KG1 (cell line): ENCODE results near the gene TNRC18.
"Not testable (repeated sequence)": the region's sequence is repeated elsewhere in the genome, so short reads cannot be mapped to it uniquely, and the experiment has no call there.

Source experiments
- DNase-seq: peaks from one replicate; lab custom pipeline; 2025; lab: John Stamatoyannopoulos, UW

TNRC18 gene

DNA sequence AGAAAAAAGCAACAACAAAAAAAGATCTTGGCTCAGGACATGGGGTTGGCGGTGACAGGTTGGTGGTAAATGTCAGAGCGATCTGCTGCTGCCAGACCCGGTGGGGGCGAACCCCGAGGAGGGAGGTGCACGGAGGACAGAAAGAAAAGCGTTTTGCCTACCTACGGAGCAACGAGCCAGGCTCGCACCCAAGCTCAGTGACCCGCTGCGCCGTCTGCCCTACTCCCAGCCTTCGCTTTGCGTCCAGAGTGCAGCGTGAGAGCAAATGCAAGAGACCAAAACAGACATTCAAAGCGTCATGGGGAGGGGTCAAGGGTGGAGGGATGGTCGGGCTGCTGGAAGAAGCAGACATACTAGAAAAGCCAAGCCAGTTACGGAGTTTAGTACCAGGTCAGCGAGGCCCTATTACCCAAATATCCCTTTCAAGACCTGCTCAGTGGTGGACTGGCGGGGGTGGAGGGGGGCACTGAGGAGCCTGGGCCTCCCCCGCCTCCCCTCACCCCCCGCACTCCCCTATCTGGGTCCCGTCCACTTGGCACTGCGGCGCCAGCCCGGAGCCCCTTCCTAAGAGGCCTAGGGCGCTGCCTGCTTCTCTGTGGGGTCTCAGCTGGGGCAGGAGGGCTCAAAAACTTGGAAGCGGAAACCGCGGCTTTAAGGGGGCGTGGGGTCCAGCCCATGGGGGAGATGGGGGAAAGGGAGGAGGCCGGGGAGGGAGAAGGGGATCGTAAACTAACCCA is 74.0 kb downstream of the TNRC18 start:
- DNase-seq: no peak

DNA sequence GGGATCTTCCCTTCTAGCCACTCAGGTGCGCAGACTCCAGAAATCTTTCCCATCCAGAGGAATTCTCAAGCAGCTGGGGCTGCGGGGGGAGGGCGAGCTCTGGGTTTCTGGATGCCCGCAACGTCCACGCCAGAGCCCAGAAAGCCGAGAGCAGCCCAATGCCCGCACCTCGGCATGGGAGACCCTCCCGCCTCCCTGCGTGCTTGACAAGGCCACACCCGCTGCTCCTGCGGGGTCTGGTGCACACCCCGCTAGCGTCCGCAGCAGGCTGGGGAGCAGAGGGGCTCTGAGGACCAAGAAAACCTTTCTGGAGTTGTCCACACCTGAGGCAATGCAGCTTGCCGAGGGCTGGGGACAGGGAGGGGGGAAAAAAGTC is 74.6 kb downstream of the TNRC18 start:
- no peak for DNase-seq

DNA sequence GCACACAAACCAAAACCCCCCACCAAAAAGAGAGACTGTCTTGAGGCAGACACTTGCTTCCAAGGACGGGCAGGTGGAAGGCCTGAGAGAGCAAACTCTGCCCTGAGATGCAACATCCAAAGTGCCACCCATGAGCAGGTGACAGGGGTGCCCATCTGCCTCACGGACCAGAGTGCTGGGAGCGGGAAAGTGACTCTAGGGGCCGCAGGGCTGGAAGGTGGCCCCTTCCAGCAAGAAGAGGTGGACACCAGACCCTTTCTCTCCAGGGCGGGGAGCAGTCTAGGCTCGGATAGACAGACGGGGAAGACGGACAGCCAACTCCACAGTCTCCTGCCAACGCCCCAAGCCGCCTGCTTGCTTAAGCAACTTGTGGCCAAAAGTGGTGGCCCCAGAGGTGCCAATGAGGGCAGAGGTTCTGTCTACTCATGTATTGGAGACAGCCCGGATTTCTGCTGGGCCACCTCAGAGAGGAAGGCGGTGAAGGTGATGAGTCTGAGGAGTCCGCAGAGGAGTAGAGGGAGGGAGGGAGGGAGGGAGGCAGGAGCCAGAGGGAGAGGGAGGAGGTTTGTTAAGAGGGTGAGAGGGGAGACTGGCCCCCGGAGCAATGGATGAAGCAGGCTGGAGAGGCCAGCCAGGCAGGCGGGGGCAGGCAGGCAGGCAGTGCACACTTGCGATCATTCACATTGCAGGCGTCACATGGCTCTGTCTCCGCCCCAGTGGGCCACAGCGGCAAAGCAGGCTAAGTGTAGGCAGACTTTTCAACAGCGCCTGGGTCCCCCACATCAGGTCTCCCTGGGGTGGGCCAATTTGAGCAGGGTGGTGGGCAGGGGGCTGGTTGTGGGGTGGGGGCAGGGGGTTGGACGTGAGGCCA is 75.3 kb downstream of the TNRC18 start:
- DNase-seq: no peak

DNA sequence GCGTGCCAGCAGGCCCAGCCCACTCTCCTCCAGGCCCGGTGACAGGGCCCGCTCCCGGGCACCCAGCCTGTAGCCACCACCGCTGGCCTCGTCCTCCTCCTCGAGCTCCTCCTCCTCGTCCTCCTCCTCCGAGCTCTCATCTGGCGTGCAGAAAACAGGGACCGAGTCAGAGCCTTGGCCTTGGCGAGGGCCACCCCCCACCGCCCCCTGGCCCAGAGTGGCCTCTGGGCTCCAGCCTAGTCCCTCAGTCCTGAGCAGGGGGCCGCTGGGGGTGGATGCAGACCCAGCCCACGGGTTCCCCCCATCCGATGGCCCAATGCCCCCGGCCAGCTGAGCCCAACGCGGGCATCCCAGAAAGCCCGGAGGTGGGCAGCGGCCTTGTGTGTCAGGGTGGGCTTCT is 78.0 kb downstream of the TNRC18 start:
- no peak for DNase-seq

DNA sequence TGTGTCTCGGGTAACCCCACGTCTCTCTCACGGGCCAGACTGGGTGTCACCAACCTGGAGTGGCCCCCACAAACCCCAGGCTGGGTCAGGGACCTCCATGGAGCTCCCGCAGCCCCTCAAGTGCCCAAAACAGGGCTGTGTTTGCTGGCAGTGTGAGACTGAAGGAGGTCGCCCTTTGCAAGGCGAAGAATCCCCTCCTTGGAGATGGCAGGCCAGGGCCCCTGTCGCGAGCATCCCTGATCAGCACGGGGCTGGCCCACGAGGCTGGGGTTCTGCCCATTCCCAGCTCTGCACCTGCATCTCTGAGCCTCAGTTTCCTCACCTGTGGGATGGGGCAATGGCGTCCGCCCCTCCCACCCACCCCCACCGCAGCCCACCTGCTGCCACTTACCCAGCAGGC is 78.5 kb downstream of the TNRC18 start:
- DNase-seq: no peak

DNA sequence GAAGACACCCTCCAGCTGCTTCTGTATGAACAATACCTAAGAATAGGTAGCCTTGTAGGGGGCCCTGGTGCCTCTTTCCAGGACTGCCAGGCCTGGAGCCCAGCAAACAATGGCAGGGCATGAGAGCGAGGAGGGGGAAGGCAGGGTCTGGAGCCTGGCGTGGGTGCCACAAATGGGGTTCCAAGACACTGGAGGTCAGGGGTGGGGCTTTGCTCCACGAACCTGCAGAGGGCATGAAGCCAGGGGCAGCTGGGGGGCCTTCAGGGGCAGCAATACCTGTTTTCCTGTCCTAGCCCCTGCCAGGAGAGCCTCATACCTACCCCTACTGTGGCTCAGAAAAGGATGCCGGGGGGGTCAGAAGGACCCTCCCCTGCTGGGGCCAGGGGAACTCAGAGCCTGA is 79.3 kb downstream of the TNRC18 start:
- no peak for DNase-seq

DNA sequence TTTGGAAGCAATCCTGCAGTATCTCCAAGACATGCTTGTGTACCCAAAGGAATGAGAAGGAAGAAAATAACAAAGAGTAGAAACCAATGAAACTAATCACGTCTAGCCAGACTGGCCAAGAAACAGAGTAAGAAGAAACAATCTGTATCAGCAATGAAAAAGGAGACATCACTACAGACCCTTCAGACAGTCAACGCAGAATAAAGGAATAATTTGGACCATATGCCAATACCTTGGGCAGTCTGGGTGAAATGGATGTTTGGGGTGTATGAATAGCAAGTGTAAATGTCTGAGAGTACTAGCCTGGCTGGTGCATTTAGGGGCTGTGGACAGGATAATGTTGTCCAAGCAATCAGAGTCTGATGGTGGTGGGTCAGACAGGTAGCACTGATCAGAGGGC is 79.8 kb downstream of the TNRC18 start:
- no peak for DNase-seq

DNA sequence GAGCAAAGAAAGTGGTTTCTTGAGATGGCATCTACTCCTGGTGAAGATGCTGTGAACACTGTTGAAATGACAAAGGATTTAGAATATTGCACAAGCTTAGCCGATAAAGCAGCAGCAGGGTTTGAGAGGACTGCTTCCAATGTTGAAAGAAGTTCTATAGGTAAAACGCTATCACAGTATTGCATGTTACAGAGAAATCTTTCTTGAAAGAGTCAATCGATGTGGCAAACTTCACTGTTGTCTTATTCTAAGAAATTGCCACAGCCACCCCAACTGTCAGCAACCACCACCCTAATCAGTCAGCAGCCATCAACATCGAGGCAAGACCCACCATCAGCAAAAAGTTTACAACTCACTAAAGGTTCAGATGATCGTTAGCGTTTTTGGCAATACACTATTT is 81.0 kb downstream of the TNRC18 start:
- no peak for DNase-seq

DNA sequence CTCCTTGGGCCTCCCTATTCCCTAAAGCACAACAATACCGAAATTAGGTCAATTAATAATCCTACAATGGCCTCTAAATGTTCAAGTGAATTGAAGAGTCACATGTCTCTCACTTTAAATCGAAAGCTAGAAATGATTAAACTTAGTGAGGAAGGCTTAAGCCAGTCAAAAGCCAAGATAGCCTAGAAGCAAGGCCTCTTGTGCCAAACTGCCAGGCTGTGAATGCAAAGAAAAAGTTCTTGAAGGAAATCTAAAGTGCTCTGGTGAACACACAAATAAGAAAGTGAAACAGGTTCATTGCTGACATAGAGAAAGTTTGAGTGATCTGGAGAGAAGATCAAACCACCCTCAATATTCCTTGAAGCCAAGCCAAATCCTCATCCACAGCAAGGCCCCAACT is 83.7 kb downstream of the TNRC18 start:
- no peak for DNase-seq

DNA sequence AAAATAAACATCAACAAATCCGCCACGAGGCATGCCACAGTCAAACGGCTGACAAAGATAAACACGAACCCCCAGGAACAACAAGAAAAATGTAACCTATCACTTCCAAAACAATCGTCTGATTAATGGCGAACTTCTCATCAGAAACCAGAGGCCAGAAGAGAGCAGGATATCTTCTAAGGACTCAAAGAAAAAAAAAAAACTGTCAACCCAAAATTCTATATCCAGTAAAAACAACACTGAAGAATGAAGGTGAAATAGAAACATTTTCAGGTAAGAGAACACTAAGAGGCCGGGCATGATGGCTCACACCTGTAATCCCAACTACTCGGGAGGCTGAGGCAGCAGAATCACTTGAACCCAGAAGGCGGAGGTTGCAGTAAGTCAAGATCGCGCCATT is 86.6 kb downstream of the TNRC18 start:
- no peak for DNase-seq

DNA sequence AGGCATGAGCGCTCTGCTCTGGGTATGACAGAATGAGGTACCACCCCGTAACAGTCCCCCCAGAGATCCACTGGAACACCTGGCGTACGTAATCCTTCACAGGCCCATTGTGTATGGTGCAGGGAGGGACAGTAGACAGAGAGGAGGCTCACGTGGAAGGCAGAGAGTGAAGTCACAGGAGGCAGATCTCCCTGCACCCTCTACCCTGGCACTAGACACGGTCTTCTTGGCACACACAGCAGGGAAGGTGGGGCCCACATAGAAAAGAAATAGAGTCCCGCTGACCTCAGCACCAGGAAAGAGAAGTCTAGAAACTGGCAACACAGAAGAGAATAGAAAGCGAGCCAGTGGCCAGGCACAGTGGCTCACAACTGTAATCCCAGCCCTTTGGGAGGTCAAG is 89.0 kb downstream of the TNRC18 start:
- no peak for DNase-seq

DNA sequence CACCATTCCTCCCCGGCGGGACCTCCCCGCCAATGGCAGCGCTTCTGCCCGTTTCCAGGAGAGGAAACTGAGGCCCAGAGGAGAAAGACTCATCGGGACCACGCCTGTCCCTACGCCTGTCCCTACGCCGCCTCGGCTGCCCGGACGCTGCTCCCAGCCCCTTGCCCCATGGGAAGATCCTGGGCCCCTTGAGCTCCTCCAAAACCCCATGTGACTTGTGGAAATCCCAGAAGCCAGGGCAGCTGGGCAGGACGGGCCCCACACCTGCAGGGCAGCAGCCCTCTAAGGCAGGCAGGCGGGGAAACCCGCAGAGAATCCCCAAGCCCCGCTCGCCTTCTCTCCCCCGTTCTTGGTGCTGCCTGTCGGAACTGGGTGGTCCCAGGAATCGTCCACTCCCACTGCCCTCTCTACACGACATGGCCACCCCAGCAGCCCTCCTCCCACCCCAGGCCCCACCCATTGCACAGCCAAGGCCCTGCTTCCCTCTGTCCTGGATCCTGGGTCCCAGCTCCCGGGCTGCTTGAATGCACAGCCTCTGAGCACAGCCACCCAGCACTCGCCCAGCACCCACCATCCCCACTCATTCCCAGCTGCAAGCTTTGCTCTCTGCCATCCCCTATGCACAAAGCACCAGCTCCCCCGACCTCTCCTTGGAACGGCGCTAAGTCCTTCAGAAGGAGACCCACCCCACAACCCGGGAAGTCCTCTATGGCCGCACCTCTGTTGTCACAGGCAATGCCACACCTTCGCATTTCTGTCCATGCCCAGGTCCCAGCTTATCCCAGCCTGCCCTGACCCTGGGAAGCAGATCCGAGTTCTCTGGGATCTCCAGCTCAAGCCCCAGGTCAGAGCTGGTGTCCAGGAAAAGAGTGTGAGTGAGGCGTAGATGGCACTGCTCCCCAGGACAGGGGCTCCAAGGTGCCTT is 90.3 kb downstream of the TNRC18 start:
- no peak for DNase-seq

DNA sequence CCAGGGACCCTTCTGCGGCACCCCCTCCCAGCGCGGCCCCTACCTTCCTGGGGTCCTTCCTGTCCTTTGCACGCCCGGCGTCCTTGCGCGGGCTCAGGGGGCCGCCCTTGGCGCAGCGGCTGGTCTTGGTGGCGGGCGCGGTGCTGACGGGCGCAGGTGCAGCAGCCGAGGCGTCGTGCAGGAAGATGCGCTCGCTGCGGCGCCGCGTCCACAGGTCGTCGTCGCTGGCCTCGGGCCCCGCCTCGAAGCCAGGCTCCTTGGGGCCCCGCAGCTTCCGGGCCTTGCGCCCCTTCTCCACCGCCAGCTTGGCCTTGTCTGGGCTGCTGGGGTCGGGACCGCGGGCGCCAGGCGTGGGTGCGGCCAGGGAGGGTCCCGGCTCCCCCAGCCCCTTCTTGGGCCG is 91.1 kb downstream of the TNRC18 start:
- no peak for DNase-seq

DNA sequence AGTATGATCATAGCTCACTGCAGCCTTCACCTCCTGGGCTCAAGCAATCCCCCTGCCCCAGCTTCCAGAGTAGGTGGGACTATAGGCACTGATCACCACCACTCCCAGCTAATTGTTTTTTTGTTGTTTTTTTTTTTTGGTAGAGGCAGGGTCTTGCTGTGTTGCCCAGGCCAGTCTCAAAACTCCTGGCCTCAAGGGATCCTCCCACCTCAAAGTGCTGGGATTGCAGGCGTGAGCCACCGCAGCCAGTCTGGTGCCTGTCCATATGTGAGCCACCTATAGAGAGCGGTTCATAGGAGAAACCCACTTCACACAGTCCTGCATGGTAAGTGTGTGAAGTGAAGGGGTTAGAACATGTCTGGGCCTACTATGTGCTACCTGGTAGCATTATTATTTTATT is 93.3 kb downstream of the TNRC18 start:
- no peak for DNase-seq

DNA sequence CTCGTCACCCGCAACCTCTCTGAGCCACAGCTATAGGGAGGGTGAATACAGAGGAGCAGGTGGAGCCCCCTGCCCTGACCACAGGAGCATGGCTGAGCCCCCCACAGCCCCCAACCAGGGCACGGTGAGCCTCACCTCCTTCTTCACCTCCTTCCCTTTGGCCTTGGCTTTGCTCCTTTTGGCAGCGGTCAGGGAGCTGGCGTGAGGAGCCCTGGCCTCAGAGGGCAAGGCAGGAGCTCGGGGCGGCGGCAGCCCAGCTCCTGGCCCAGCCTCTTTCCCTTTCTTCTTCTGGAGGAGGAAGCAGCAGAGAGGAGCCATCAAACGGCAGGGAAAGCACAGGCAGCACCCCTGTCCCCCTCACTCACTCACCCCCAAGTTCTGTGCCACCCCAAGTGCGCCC is 98.7 kb downstream of the TNRC18 start:
- DNase-seq: no peak

DNA sequence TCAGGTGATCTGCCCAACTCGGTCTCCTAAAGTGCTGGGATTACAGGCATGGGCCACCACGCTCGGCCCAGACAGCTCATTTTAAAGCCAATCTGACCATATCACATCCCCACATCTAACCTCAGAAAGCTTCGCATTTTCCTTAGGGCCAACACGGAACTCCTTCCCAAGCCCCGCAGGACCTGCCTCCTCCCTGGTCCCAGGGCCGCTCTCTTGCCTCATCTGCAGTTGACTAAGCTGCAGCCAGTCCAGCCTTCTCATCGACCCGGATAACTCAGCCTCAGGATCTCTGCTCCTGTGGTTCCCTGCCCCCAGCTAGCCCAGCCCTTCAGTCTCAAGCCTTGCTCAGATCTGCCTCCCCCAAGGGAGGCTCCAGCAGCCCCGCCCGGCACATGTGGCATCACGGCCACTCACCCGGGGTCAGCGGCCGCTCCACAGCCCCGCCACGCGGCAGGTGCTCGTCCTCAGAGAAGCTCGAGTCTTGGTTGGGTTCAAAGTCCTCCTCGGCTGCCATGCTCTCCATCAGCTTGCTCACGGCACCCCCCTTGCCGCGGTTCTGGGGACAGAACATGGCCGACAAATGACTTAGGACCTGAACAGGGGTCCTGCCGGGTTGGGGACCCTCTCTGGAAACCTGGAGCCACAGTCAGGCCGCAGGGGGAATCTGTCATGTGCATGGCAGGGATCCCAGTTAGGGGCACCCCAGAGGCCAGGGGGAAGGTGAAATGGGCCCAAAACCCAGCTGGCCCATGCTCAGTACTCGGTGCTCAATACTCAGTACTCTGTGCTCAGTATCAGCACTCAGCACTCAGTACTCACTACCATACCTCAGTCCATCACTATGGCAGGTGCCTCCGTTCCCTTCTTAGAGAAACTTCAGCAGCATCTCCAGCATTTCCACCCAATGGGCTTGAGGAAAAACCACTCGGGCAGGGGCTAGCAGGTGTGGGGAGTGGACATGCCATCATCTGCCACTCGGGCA is 99.5 kb downstream of the TNRC18 start:
- DNase-seq: not testable (repeated sequence)

DNA sequence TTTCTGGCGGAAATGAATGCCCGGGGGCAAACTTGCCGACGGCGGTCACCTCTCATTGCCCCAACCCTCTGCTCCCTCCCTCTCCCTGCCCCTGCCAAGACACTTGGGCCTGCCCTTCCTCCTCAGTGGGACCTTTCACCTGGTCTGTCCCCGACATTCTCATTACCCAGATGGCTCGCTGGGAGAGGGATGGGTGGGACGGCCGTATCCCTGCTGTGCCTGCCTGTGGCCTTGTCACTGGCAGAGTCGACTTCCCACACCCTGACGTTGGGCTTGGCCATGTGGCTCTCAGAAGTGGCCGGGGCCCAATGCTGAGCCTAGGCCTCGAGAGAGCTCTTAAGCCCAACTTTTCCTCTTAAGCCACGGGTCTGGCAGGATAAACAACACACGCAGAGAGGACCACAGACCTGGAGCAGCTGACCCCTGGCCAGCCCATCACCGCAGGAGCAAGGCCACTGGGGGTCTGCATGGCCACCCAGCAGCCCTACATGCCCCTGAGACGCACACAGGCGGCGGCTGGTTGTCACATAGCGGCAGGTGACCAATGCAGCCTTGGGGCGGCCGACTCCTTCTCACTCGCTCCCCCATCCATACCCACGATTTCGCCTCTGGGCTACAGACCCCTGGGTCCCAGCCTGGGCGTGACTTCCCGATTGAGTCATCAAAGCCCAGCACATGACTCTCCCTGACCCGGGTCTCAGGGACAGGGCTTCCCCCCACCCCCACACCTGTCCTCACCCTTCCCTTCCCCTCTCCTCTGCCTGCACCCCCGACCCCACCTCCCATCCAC is 100.8 kb downstream of the TNRC18 start:
- DNase-seq: no peak

DNA sequence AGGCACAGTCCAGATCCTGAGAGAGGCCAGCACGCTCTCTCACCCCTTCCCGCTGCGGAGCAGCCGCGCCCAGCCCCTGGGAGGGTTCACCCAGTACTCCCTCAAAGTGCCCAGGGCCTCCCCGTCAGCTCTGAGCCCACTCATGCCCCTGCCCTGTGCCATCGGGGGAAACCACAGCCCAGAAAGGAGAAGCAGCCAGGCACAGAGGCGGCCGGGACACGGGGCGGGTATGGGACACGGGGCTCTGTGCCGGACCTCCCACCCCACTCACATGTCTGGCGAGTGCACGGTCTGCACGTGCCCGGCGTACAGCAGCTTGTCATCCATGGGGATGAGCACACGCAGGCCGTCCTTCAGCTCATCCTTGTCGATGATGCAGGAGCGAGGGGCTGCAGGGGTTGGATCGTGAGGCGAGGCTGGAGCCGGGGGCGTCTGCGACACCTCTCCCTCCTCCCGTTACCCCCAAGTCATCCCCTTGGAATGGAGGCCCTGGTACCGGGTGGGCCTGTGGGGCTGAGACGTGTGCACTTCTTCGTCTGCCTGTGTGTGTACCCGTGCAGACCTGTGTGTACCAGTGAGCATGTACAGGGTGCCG is 102.7 kb downstream of the TNRC18 start:
- no peak for DNase-seq

DNA sequence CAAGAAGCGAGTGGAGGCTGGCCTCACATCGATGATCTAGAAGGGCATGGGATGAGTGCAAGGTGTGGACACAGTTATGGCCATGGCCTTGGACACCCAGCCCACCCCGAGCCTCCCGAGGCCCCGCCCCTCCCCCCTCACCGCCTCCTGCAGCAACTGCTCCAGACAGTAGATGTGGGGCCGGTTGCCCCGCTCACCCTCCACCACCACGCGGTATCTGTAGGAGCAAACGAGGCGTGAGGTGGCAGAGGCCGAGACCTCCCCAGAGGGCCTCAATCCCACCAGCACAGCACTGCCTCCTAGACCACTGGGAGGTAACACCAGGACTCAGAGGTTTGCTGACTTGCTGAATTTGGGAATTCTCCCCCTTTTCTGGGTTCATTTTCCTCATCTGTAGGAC is 103.2 kb downstream of the TNRC18 start:
- no peak for DNase-seq

DNA sequence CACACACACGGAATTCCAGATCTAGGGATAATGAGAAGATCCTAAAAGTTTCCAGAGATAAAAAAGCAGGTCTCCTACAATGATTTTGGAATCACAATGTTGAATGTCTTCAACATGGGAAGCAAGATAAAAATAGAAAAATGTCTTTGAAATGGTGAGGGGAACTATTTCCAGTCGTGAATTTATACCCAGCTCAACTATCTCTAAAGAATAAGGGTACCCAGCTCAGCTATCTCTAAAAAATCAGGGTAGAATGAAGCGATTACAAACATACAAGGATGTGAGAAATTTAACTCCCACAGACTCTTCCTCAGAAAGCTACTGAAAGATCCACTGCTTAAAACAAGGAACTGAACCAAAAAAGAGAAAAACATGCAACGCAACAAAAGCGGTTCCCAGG is 105.0 kb downstream of the TNRC18 start:
- DNase-seq: not testable (repeated sequence)
